Ishikawa (cell line): ENCODE data around the gene MEF2A.
A peak's percentile ranks its signal among the peaks of the same experiment; 100 is the strongest.

Source experiments
- CEBPB ChIP-seq: IDR thresholded peaks from 2 replicates; pipeline ENCODE4 v1.6.1; 2012
- CREB1 ChIP-seq: IDR thresholded peaks from 2 replicates; pipeline ENCODE4 v1.6.1; 2012; ENCODE audit warnings: low read depth
- EGR1 ChIP-seq: IDR thresholded peaks from 2 replicates; pipeline ENCODE4 v1.6.1; 2012
- EP300 ChIP-seq: IDR thresholded peaks from 2 replicates; pipeline ENCODE4 v1.6.1; 2012; ENCODE audit warnings: borderline replicate concordance
- FOXM1 ChIP-seq: IDR thresholded peaks from 2 replicates; pipeline ENCODE4 v1.6.1; 2012; ENCODE audit warnings: low read depth, borderline replicate concordance
- NFIC ChIP-seq: IDR thresholded peaks from 2 replicates; pipeline ENCODE4 v1.6.1; 2012
- RAD21 ChIP-seq: IDR thresholded peaks from 2 replicates; pipeline ENCODE4 v1.6.1; 2012; ENCODE audit warnings: low read depth
- TAF1 ChIP-seq: IDR thresholded peaks from 2 replicates; pipeline ENCODE4 v1.6.1; 2012; ENCODE audit warnings: low read depth, mild to moderate bottlenecking
- TCF12 ChIP-seq: IDR thresholded peaks from 2 replicates; pipeline ENCODE4 v1.6.1; 2012; ENCODE audit warnings: low read depth
- TEAD4 ChIP-seq: IDR thresholded peaks from 2 replicates; pipeline ENCODE4 v1.6.1; 2012
- YY1 ChIP-seq: IDR thresholded peaks from 2 replicates; pipeline ENCODE4 v1.6.1; 2012; ENCODE audit warnings: low read depth
- ZBTB7A ChIP-seq: IDR thresholded peaks from 2 replicates; pipeline ENCODE4 v1.6.1; 2012; ENCODE audit warnings: low read depth
- TF ChIP-seq, protein P1 (sequence below): IDR thresholded peaks from 2 replicates; pipeline ENCODE4 v1.6.1; 2012
- TF ChIP-seq, protein P2 (sequence below): IDR thresholded peaks from 2 replicates; pipeline ENCODE4 v1.6.1; 2012
- TF ChIP-seq, protein P3 (sequence below): IDR thresholded peaks from 2 replicates; pipeline ENCODE4 v1.6.1; 2012; ENCODE audit warnings: low read depth, mild to moderate bottlenecking

MEF2A gene

DNA sequence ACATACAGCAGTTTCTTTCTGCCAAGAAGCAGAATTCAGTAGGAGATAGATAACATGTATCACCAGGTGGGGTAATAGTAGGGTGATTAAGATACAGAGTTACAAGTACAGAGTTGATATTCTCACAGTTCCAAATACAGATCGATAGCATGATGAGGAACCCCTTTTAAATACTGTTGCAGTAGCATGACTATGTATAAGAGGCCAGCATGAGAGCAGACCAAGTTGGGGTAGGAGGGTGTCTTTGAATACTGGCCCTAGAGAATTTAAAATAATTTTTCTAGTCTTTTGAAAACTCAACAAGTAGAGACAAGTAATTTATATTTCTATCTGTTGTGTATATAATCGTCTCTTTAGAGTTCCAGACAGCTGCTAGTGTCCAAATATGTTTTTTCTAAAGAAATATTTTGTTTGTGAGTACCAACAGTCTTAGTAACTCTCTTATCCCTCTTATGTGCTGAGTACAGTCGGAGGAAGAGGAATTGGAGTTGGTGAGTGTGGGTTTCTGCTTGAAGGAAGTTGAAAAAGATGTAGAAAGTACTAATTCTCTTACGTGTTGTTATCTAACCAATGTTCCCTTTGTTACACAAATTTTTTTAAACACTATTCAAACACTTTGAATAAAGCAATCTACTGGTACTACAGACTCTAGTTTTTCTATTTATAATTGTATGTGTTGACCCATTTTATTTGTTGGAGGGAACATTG lies 137.3 kb downstream of the MEF2A start:
- no peak for TF ChIP-seq TAF1
- no peak for TF ChIP-seq ZBTB7A
- no peak for TF ChIP-seq EGR1
- TF ChIP-seq EP300, result no peak
- TF ChIP-seq, protein P1, sequence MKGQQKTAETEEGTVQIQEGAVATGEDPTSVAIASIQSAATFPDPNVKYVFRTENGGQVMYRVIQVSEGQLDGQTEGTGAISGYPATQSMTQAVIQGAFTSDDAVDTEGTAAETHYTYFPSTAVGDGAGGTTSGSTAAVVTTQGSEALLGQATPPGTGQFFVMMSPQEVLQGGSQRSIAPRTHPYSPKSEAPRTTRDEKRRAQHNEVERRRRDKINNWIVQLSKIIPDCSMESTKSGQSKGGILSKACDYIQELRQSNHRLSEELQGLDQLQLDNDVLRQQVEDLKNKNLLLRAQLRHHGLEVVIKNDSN, result no peak
- TF ChIP-seq CEBPB, result no peak
- no peak for TF ChIP-seq CREB1
- no peak for TF ChIP-seq FOXM1
- TF ChIP-seq RAD21, result no peak
- no peak for TF ChIP-seq YY1
- TF ChIP-seq, protein P2, sequence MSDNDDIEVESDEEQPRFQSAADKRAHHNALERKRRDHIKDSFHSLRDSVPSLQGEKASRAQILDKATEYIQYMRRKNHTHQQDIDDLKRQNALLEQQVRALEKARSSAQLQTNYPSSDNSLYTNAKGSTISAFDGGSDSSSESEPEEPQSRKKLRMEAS, result no peak
- TF ChIP-seq TCF12, result no peak
- TF ChIP-seq TEAD4, result no peak
- no peak for TF ChIP-seq NFIC
- TF ChIP-seq, protein P3, sequence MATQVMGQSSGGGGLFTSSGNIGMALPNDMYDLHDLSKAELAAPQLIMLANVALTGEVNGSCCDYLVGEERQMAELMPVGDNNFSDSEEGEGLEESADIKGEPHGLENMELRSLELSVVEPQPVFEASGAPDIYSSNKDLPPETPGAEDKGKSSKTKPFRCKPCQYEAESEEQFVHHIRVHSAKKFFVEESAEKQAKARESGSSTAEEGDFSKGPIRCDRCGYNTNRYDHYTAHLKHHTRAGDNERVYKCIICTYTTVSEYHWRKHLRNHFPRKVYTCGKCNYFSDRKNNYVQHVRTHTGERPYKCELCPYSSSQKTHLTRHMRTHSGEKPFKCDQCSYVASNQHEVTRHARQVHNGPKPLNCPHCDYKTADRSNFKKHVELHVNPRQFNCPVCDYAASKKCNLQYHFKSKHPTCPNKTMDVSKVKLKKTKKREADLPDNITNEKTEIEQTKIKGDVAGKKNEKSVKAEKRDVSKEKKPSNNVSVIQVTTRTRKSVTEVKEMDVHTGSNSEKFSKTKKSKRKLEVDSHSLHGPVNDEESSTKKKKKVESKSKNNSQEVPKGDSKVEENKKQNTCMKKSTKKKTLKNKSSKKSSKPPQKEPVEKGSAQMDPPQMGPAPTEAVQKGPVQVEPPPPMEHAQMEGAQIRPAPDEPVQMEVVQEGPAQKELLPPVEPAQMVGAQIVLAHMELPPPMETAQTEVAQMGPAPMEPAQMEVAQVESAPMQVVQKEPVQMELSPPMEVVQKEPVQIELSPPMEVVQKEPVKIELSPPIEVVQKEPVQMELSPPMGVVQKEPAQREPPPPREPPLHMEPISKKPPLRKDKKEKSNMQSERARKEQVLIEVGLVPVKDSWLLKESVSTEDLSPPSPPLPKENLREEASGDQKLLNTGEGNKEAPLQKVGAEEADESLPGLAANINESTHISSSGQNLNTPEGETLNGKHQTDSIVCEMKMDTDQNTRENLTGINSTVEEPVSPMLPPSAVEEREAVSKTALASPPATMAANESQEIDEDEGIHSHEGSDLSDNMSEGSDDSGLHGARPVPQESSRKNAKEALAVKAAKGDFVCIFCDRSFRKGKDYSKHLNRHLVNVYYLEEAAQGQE, result no peak

DNA sequence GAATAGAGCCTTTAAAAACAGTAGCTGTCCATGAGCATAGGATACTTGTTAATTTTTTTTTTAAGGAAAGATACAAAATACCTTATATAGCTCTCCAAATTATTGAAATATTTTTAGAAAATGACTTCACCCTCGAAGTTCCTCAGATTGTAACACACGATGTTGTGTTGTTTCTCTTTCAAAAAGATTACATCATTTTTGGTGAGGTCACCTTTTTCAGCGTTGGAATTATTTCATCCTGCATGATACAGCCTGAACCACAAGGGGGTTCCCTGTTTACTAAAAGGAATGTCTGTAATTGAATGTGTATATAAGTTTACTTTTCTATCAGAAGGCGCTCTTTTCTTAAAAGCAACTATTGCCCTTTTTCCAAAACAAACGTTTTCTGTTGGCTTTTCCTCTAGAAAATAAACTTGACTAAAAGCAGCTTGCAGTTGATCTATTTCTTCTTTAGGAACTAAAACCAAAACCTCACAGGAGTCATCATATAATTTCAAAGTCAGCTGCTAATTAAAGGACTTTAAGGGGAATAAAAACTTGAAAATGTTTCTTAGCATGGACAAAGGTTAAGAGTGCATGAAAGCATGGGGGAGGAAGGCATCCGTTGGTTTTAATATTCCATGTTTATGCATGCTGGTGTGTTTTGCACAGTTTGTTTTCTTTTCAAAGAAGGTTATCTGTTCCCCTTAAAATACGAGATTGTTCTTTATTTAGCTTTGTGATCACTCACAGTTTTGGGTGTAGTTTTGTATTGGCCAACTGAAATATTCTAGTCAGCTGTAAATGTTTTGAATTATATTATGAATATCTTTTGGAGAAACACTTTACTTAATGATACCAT lies 138.0 kb downstream of the MEF2A start:
- no peak for TF ChIP-seq FOXM1
- TF ChIP-seq TCF12, result no peak
- no peak for TF ChIP-seq ZBTB7A
- TF ChIP-seq, protein P2, result no peak
- TF ChIP-seq RAD21, result no peak
- no peak for TF ChIP-seq TAF1
- peak; percentile 52; the same call in 1 of the 2 replicates for TF ChIP-seq CEBPB

DNA sequence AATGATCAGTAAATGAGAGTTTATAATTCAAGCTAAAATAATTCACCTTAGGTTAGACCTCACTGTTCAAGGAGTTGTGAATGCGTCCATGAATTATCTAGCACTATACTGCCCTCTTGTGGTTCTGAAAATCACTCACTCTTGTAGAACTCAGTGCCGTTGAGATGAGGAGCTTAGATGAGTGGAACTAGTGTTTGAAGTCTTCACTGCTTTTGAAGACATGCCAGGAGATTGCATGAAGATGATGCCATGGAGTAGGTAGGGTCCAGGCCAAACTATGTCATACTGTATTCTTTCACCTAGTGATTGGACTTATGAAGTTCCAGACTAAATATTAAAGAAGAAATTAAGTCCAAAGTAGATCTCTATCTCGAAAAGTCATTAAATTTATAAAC lies 138.7 kb downstream of the MEF2A start:
- TF ChIP-seq RAD21, result peak; percentile 80
- no peak for TF ChIP-seq FOXM1

DNA sequence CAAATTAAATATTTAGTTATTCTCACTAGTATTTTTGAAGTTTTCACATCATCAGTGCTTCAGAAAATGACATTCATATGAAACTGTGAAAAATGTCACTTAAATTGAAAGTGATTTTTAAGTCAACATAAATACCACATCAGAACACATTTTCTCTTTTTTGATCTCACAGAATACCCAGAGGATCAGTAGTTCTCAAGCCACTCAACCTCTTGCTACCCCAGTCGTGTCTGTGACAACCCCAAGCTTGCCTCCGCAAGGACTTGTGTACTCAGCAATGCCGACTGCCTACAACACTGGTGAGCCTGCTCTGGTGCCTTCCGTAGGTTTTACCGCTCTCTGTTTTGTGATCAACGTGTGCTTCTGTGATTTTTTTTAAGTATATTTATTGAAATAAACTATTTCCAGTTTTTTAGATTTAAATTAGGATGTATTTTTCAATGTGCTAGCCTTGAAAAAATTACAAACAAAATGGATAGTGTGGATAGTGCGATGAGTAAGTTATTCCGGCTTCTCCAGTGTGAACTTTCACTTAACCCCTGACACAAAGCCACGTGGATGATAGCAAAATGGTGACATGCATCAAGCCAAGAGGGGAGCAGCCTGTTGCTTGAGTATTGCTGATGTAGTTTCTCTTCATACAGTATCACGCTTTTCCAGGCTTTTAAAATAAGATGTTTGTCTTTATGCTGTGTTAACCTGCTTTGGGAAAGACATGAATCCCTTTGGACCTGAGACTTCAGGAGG lies 140.9 kb downstream of the MEF2A start:
- TF ChIP-seq, protein P3, result no peak
- TF ChIP-seq CREB1 (no peak), CEBPB (no peak), NFIC (no peak), TEAD4 (no peak), RAD21 (no peak), ZBTB7A (no peak), YY1 (no peak), FOXM1 (no peak), TAF1 (no peak), TCF12 (no peak), EP300 (no peak), EGR1 (no peak)
- TF ChIP-seq, protein P2, result no peak
- TF ChIP-seq, protein P1, result no peak
